GM19397 (cell line): ENCODE measurements around the gene MGAT3.

Source experiments
- ATAC-seq: cut with Tn5 transposase; IDR thresholded peaks from one replicate; pipeline ENCODE4 v1.9.1; 2021; ENCODE audit warnings: mild to moderate bottlenecking, moderate library complexity; ENCODE audit not compliant: unreplicated experiment

The MGAT3 gene

GRCh38 chr22:39427751-39428596, 28.8 kb upstream of the MGAT3 start:
- no peak for ATAC-seq

- no peak for ATAC-seq
These were observed 28.2 kb upstream of the MGAT3 start for GRCh38 chr22:39428597-39429071.

- ATAC-seq, result no peak
These were observed 27.6 kb upstream of the MGAT3 start for GRCh38 chr22:39429186-39429585.

- ATAC-seq, result no peak
These were observed 26.8 kb upstream of the MGAT3 start for GRCh38 chr22:39429916-39430575.

- ATAC-seq, result no peak
These were observed 26.1 kb upstream of the MGAT3 start for GRCh38 chr22:39430576-39431150.

GRCh38 chr22:39431216-39431801, 25.5 kb upstream of the MGAT3 start:
- no peak for ATAC-seq

- no peak for ATAC-seq
These were observed 25.0 kb upstream of the MGAT3 start for GRCh38 chr22:39431821-39432251.

- no peak for ATAC-seq
These were observed 24.4 kb upstream of the MGAT3 start for GRCh38 chr22:39432361-39432811.

- ATAC-seq, result no peak
These were observed 23.2 kb upstream of the MGAT3 start for GRCh38 chr22:39433476-39434242.

GRCh38 chr22:39434243-39434653, 22.6 kb upstream of the MGAT3 start:
- no peak for ATAC-seq

GRCh38 chr22:39434721-39435120, 22.1 kb upstream of the MGAT3 start:
- no peak for ATAC-seq

GRCh38 chr22:39435616-39436015, 21.2 kb upstream of the MGAT3 start:
- ATAC-seq, result no peak

- ATAC-seq, result no peak
These were observed 18.8 kb upstream of the MGAT3 start for GRCh38 chr22:39437791-39438704.

- no peak for ATAC-seq
These were observed 17.6 kb upstream of the MGAT3 start for GRCh38 chr22:39439170-39439569.

GRCh38 chr22:39443398-39443797, 13.4 kb upstream of the MGAT3 start:
- no peak for ATAC-seq

GRCh38 chr22:39444247-39444800, 12.5 kb upstream of the MGAT3 start:
- no peak for ATAC-seq

- no peak for ATAC-seq
These were observed 11.8 kb upstream of the MGAT3 start for GRCh38 chr22:39444937-39445465.

- no peak for ATAC-seq
These were observed 11.1 kb upstream of the MGAT3 start for GRCh38 chr22:39445678-39446077.

GRCh38 chr22:39446239-39446721, 10.5 kb upstream of the MGAT3 start:
- ATAC-seq, result peak; percentile 23
